Skeletal muscle tissue (tissue), 4 donors: ENCODE results near the gene JUNB. TPM values are rescaled to one million over a fixed set of nuclear protein-coding genes. Genes with fewer than 3 reads are reported as not detected.

Source experiments
- H3K27ac ChIP-seq: one replicate; pipeline ENCODE4 v1.7.0; 2013; ENCODE audit warnings: mild to moderate bottlenecking, low read depth, low read length, inconsistent platforms
- H3K27me3 ChIP-seq, 3 donors: one replicate each; pipeline ENCODE4 v1.7.0; 2013; ENCODE audit warnings: low read length in 3 of 3; ENCODE audit not compliant: control insufficient read depth in 3 of 3, insufficient read depth in 3 of 3
- H3K36me3 ChIP-seq, 3 donors: one replicate each; pipeline ENCODE4 v1.7.0; 2013; ENCODE audit warnings: low read length in 3 of 3; ENCODE audit not compliant: control insufficient read depth in 3 of 3, insufficient read depth in 3 of 3
- H3K4me1 ChIP-seq, 3 donors: one replicate each; pipeline ENCODE4 v1.7.0; 2013; ENCODE audit warnings: low read length in 3 of 3, mild to moderate bottlenecking in 3 of 3; ENCODE audit not compliant: control insufficient read depth in 3 of 3, insufficient read depth in 3 of 3
- H3K4me3 ChIP-seq, 3 donors: one replicate each; pipeline ENCODE4 v1.7.0; 2013; ENCODE audit warnings: low read length in 3 of 3
- H3K9ac ChIP-seq, 3 donors: one replicate each; pipeline ENCODE4 v1.7.0; 2013; ENCODE audit warnings: low read length in 3 of 3, mild to moderate bottlenecking in 3 of 3, moderate library complexity in 2 of 3, low read depth in 1 of 3
- H3K9me3 ChIP-seq, 3 donors: one replicate each; pipeline ENCODE4 v1.7.0; 2013; ENCODE audit warnings: low read length in 3 of 3; ENCODE audit not compliant: control insufficient read depth in 3 of 3
- total RNA-seq: library from RNA; depleted of rRNA; stranded (reverse); fragments of >200 nt; gene quantifications from one replicate; pipeline ENCODE4 v1.2.3, GENCODE V29; 2014
- donor health status: Osteomylitis.

Gene JUNB
- total RNA-seq, 1 donor from 2014 or later: 31.3 TPM

DNA sequence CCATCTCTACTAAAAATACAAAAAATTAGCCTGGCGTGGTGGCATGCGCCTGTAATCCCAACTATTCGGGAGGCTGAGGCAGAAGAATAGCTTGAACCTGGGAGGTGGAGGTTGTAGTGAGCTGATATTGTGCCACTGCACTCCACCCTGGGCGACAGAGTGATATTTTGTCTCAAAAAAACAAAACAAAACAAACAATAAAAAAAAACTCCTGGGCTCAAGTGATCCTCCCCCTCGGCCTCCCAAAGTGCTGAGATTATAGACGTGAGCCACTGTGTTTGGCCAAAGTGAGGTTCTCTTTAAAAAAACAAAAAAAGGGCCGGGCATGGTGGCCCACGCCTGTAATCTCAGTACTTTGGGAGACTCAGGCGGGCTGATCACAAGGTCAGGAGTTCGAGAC lies 3.8 kb upstream of the JUNB start:
- H3K27me3 ChIP-seq: no peaks in the 10 kb centered on the region
- H3K4me1 ChIP-seq: peaks cover 60 to 69% (median 68%) of the 10 kb centered on the region in 3 donors
- peak overlapping the region; percentile 99 for H3K27ac ChIP-seq
- H3K36me3 ChIP-seq: peaks cover 0 to under 1% (median 0%) of the 10 kb centered on the region in 3 donors
- H3K4me3 ChIP-seq: no peak overlapping the region
- H3K9ac ChIP-seq: no peak overlapping the region
- no peaks in the 10 kb centered on the region for H3K9me3 ChIP-seq

DNA sequence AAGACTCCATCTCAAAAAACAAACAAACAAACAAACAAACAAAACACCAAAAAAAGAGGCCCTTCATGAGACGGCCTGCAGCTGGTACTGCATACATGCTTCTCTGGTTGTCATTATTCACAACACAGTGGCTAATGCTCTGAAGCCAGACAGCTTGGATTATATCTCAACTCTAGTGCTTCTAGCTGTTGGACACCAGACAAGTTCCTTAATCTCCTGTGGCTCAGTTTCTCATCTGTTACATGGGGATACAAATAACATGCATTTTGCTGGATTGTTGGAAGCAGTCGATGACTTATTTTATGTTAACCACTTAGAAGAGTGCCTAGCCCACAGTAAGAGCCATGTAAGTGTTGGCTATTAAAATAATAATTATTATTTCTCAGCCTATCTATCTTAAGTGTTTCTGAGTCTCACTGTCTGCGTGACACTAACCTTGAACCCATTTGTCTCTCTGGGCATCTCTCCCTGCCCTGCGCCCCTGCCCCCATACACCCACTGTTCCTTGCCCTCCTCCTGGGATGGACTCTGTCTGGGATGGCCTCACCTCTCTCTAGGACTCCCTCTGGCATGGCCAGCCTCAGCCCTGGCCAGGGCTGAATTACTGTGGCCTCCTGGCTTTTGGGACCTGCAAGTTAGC lies 3.1 kb upstream of the JUNB start:
- Histone ChIP-seq H3K36me3 (peaks cover 0 to 4% (median 0%) of the 10 kb centered on the region in 3 donors), H3K9me3 (no peaks in the 10 kb centered on the region), H3K27ac (peak overlapping the region; percentile 99), H3K9ac (peak overlapping the region; percentile 73 to 99 (median 78)), H3K27me3 (no peaks in the 10 kb centered on the region), H3K4me1 (peaks cover 56 to 65% (median 64%) of the 10 kb centered on the region in 3 donors), H3K4me3 (peak overlapping the region in 2 of 3 donors; percentile 48 to 65)

DNA sequence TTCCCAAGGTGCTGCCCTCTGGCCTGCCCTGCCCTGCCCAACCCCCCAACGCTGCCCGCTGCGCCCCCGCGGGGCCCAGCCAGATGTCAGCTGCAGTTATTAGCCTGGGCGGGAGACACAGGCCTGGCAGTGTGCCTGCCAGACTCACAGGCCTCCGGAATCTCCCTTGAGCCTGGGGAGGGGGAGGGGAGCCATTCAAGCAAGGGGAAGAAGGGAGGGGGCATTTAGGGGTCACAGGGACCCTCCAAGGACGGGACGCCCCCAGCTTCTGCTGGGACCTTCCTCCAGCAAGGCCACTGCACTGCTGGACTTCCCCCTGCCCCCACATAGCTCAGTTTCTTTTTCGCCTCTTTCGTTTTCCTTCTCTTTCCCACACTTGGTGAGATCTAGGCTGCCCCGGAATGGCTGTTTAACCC lies 2.6 kb upstream of the JUNB start:
- H3K9me3 ChIP-seq: no peaks in the 10 kb centered on the region
- peaks cover 51 to 61% (median 60%) of the 10 kb centered on the region in 3 donors for H3K4me1 ChIP-seq
- H3K27me3 ChIP-seq: no peaks in the 10 kb centered on the region
- H3K27ac ChIP-seq: peak overlapping the region; percentile 99
- H3K4me3 ChIP-seq: peak overlapping the region; percentile 58 to 65 (median 59)
- peaks cover 0 to 4% (median 0%) of the 10 kb centered on the region in 3 donors for H3K36me3 ChIP-seq
- peak overlapping the region; percentile 73 to 99 (median 78) for H3K9ac ChIP-seq

DNA sequence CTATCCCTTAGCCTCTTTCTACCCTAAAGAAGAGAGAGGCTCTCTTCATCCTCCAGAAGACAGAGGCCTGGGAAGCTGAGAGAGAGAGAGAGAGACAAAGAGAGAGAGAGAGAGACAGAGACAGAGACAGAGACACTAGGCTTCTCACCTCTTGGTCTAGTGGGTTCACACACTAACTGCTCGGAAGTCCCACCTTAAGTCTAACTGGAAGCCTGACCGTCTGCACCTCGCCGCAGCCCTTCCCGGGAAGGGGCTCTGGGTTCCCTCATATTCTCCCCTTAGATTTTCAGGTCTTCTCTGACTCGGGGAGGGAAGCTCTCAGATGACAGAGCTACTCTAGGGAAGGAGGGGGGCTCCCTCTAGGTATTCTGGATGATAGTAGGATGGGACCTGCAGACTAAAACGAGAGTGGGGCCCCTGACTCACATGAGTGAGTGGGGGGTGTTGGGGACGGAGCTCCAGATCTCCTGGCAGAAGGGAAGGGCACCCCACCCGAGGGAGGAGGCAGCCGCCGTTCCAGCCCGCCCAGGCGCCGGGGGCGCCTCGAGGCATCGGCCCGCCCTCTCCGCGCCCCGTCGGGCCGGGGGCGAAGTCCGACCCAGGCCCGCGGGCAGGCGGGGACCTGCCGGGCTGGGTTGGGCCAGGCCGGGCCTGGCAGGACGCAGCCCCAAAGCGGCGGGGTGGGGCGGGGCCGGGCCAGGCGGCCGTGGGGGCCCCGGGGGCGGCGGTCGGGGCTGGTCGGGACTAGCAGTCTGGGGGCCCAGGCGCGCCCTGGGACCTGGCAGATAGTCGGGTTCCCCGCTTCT lies 2.0 kb upstream of the JUNB start:
- Histone ChIP-seq H3K4me3 (peak overlapping the region; percentile 59 to 93 (median 65)), H3K4me1 (peaks cover 54 to 61% (median 60%) of the 10 kb centered on the region in 3 donors)

DNA sequence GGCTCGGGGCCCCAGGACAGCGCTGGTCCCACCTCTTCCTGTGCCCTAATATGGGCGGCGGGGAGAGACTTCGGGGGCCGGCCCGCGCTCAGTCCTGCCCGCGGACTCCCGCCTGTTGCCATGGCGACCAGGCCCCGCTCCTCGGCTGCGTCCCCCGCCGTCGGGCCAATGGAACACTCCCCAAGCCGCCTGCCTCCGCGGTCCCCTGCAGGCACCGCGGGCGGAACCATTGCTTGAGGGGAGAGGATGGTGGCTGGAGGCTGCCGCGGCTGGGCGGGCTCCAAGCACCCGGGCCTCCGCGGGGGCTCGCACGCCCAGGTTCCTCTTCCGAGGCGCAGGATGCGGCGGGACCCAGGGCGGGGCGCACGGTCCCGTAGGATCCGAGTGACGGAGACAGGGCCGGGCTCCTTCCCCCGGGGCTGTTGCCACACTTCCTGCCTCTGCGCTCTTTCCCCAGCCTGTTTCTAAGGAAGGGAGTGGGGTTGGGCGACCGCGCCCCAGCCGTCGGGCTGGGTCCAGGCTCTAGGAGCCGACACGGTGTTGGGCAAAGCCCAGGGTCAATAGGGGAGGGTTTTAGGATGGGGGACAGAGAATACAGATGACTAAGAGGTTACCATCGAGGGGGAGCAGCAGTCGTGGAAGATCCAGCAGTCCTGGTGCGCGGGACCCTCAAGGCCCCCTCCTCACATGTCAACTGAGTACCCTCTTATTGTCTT lies 1.2 kb upstream of the JUNB start:
- H3K36me3 ChIP-seq: peaks cover 0 to 4% (median 0%) of the 10 kb centered on the region in 3 donors
- peaks cover 53 to 60% (median 55%) of the 10 kb centered on the region in 3 donors for H3K4me1 ChIP-seq
- H3K27me3 ChIP-seq: no peaks in the 10 kb centered on the region
- no peaks in the 10 kb centered on the region for H3K9me3 ChIP-seq
- H3K4me3 ChIP-seq: peak overlapping the region; percentile 82 to 98 (median 93)
- H3K9ac ChIP-seq: peak overlapping the region; percentile 96 to 99 (median 98)
- peak overlapping the region; percentile 99 for H3K27ac ChIP-seq

More for the DNA sequence above, 2.0 kb upstream of the JUNB start:
- H3K27me3 ChIP-seq: no peaks in the 10 kb centered on the region
- peak overlapping the region; percentile 73 to 99 (median 78) for H3K9ac ChIP-seq
- H3K36me3 ChIP-seq: peaks cover 0 to 4% (median 0%) of the 10 kb centered on the region in 3 donors
- peak overlapping the region; percentile 99 for H3K27ac ChIP-seq
- no peaks in the 10 kb centered on the region for H3K9me3 ChIP-seq

DNA sequence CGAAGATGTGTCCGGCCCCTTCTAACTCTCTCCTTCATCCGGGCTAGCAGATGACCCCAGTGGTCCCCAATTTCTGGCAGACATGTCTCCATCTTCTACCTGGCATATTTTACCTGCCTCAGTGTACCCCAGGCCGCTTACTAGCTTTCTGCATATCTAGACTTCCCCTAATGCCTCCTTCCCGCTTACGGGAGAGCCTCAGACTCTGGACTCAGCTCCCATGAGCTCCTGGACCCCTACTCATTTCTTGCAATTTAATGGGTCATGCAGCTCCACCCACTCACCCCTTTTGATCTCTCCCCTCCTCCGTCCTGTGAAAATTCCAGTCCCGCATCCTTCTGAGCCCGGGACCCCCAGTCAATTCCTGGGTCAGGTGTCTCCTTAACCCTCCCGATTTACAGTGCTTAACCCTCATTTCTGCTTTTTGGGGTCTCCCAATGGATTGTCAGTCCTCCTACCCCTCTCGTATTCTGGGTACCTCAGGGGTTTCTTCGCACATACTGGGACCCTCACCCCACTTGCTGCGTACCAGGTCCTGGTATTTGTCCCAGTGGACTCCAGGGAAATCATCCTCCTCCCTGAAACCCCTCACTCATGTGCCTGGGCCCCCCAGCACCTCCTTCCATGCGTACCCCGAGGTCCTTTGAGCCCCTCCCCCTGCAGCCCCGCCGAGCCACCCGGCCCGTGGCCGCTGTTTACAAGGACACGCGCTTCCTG lies 500 bp upstream of the JUNB start:
- Histone ChIP-seq H3K4me3 (peak overlapping the region; percentile 82 to 98 (median 93)), H3K27ac (peak overlapping the region; percentile 99), H3K9me3 (no peaks in the 10 kb centered on the region), H3K9ac (peak overlapping the region; percentile 96 to 99 (median 98)), H3K4me1 (peaks cover 49 to 54% (median 49%) of the 10 kb centered on the region in 3 donors), H3K36me3 (peaks cover 0 to 4% (median 0%) of the 10 kb centered on the region in 3 donors), H3K27me3 (no peaks in the 10 kb centered on the region)

DNA sequence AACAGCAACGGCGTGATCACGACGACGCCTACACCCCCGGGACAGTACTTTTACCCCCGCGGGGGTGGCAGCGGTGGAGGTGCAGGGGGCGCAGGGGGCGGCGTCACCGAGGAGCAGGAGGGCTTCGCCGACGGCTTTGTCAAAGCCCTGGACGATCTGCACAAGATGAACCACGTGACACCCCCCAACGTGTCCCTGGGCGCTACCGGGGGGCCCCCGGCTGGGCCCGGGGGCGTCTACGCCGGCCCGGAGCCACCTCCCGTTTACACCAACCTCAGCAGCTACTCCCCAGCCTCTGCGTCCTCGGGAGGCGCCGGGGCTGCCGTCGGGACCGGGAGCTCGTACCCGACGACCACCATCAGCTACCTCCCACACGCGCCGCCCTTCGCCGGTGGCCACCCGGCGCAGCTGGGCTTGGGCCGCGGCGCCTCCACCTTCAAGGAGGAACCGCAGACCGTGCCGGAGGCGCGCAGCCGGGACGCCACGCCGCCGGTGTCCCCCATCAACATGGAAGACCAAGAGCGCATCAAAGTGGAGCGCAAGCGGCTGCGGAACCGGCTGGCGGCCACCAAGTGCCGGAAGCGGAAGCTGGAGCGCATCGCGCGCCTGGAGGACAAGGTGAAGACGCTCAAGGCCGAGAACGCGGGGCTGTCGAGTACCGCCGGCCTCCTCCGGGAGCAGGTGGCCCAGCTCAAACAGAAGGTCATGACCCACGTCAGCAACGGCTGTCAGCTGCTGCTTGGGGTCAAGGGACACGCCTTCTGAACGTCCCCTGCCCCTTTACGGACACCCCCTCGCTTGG lies 966 bp downstream of the JUNB start:
- Histone ChIP-seq H3K4me3 (peak overlapping the region; percentile 93 to 98 (median 93)), H3K27me3 (no peaks in the 10 kb centered on the region), H3K36me3 (peaks cover 2 to 9% (median 8%) of the 10 kb centered on the region in 3 donors), H3K9me3 (no peaks in the 10 kb centered on the region), H3K9ac (peak overlapping the region; percentile 95 to 99 (median 98)), H3K27ac (peak overlapping the region; percentile 99), H3K4me1 (peaks cover 45 to 53% (median 46%) of the 10 kb centered on the region in 3 donors)

DNA sequence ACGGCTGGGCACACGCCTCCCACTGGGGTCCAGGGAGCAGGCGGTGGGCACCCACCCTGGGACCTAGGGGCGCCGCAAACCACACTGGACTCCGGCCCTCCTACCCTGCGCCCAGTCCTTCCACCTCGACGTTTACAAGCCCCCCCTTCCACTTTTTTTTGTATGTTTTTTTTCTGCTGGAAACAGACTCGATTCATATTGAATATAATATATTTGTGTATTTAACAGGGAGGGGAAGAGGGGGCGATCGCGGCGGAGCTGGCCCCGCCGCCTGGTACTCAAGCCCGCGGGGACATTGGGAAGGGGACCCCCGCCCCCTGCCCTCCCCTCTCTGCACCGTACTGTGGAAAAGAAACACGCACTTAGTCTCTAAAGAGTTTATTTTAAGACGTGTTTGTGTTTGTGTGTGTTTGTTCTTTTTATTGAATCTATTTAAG lies 1.6 kb downstream of the JUNB start:
- peaks cover 44 to 51% (median 45%) of the 10 kb centered on the region in 3 donors for H3K4me1 ChIP-seq
- H3K27me3 ChIP-seq: no peaks in the 10 kb centered on the region
- H3K9ac ChIP-seq: peak overlapping the region; percentile 95 to 99 (median 98)
- H3K4me3 ChIP-seq: peak overlapping the region; percentile 93 to 98 (median 93)
- peaks cover 2 to 9% (median 8%) of the 10 kb centered on the region in 3 donors for H3K36me3 ChIP-seq
- peak overlapping the region; percentile 99 for H3K27ac ChIP-seq
- H3K9me3 ChIP-seq: no peaks in the 10 kb centered on the region
